Hematopoietic multipotent progenitor cell treated with erythropoietin and hydrocortisone succinate and interleukin-3 and kit ligand, for 4 days (in vitro differentiated cells): ENCODE results near the gene IFI6.
"Not testable (repeated sequence)": the region's sequence is repeated elsewhere in the genome, so short reads cannot be mapped to it uniquely, and the experiment has no call there.

ENCODE experiments used
- DNase-seq: peaks from one replicate; pipeline ENCODE4 v3.0.0-alpha.2; 2015

Gene IFI6

GRCh38 chr1:27626031-27626935, 45.7 kb downstream of the IFI6 start:
- peak; percentile 83 for DNase-seq

GRCh38 chr1:27624467-27625178, 47.4 kb downstream of the IFI6 start:
- peak; percentile 32 for DNase-seq

- DNase-seq, result peak; percentile 53
Measured at GRCh38 chr1:27623327-27624212, 48.4 kb downstream of the IFI6 start.

- no peak for DNase-seq
Measured at GRCh38 chr1:27622828-27623227, 49.2 kb downstream of the IFI6 start.

- DNase-seq, result no peak
Measured at GRCh38 chr1:27621051-27621920, 50.7 kb downstream of the IFI6 start.

- DNase-seq, result not testable (repeated sequence)
Measured at GRCh38 chr1:27619782-27620438, 52.1 kb downstream of the IFI6 start.

- peak; percentile 84 for DNase-seq
Measured at GRCh38 chr1:27618341-27619082, 53.5 kb downstream of the IFI6 start.

GRCh38 chr1:27617420-27617819, 54.6 kb downstream of the IFI6 start:
- no peak for DNase-seq

- peak; percentile 41 for DNase-seq
Measured at GRCh38 chr1:27616441-27616840, 55.6 kb downstream of the IFI6 start.
